Neuronal stem cell (in vitro differentiated cells): ENCODE data around the gene NUP214.

Experiments used
- DNase-seq: peaks from one replicate; pipeline ENCODE4 v3.0.0-alpha.2; 2013; ENCODE audit warnings: low spot score
- H2AFZ ChIP-seq: one replicate; pipeline ENCODE4 v1.6.1; 2013; ENCODE audit warnings: mild to moderate bottlenecking, low read length, inconsistent platforms
- H2AK5ac ChIP-seq: 2 replicates; pipeline ENCODE4 v1.6.1; 2013; ENCODE audit warnings: low read depth, mild to moderate bottlenecking, inconsistent platforms, low read length, moderate library complexity, mixed read lengths
- H2BK120ac ChIP-seq: 2 replicates; pipeline ENCODE4 v1.6.1; 2013; ENCODE audit warnings: low read depth, mild to moderate bottlenecking, inconsistent platforms, low read length, moderate library complexity, mixed read lengths
- H2BK12ac ChIP-seq: one replicate; pipeline ENCODE4 v1.6.1; 2013; ENCODE audit warnings: low read length, inconsistent platforms
- H2BK15ac ChIP-seq: 2 replicates; pipeline ENCODE4 v1.6.1; 2013; ENCODE audit warnings: mild to moderate bottlenecking, low read length, inconsistent platforms, mixed read lengths
- H2BK5ac ChIP-seq: one replicate; pipeline ENCODE4 v1.6.1; 2013; ENCODE audit warnings: inconsistent platforms, mild to moderate bottlenecking, low read length, moderate library complexity
- H3K14ac ChIP-seq: one replicate; pipeline ENCODE4 v1.6.1; 2013; ENCODE audit warnings: low read length, inconsistent platforms
- H3K18ac ChIP-seq: 2 replicates; pipeline ENCODE4 v1.6.1; 2013; ENCODE audit warnings: low read length, inconsistent platforms
- H3K23ac ChIP-seq: 2 replicates; pipeline ENCODE4 v1.6.1; 2013; ENCODE audit warnings: low read depth, mild to moderate bottlenecking, mixed read lengths, low read length, inconsistent platforms; ENCODE audit not compliant: poor library complexity
- H3K27ac ChIP-seq: replicated peaks from 3 replicates; pipeline ENCODE4 v1.5.1; 2013; ENCODE audit warnings: low read length, inconsistent platforms
- H3K27me3 ChIP-seq, 3 experiments: 2 replicates each; pipeline ENCODE4 v1.6.1; 2013; ENCODE audit warnings: low read length in 3 of 3, mild to moderate bottlenecking in 2 of 3, inconsistent platforms in 1 of 3, low read depth in 1 of 3, mixed read lengths in 1 of 3, moderate library complexity in 1 of 3; ENCODE audit not compliant: control insufficient read depth in 3 of 3, insufficient read depth in 3 of 3
- H3K36me3 ChIP-seq, 2 donors: replicated peaks in 1 of 2; 2 replicates each; pipeline ENCODE4 v1.6.1; 2013; ENCODE audit warnings: low read length in 2 of 2; ENCODE audit not compliant: control insufficient read depth in 2 of 2, insufficient read depth in 2 of 2
- H3K4ac ChIP-seq: 2 replicates; pipeline ENCODE4 v1.6.1; 2013; ENCODE audit warnings: inconsistent platforms, mild to moderate bottlenecking, low read length, moderate library complexity
- H3K4me1 ChIP-seq, 2 donors: 1 replicate in 1 of 2; 2 replicates in 1 of 2; pipeline ENCODE4 v1.6.1; 2013; ENCODE audit warnings: low read length in 2 of 2, low read depth in 1 of 2; ENCODE audit not compliant: control insufficient read depth in 2 of 2, insufficient read depth in 1 of 2
- H3K4me2 ChIP-seq: one replicate; pipeline ENCODE4 v1.6.1; 2013; ENCODE audit warnings: mild to moderate bottlenecking, low read length, inconsistent platforms; ENCODE audit not compliant: insufficient read depth, poor library complexity, severe bottlenecking
- H3K4me3 ChIP-seq, 2 donors: 2 replicates each; pipeline ENCODE4 v1.5.1; 2013; ENCODE audit warnings: low read length in 2 of 2, mild to moderate bottlenecking in 2 of 2, inconsistent platforms in 1 of 2, moderate library complexity in 1 of 2
- H3K79me1 ChIP-seq: one replicate; pipeline ENCODE4 v1.6.1; 2013; ENCODE audit warnings: low read depth, mild to moderate bottlenecking, inconsistent platforms, low read length, moderate library complexity
- H3K9ac ChIP-seq: one replicate; pipeline ENCODE4 v1.6.1; 2013; ENCODE audit warnings: mild to moderate bottlenecking, low read depth, low read length, inconsistent platforms; ENCODE audit not compliant: poor library complexity
- H3K9me3 ChIP-seq, 2 donors: replicated peaks in 1 of 2; 2 replicates each; pipeline versions ENCODE3 to v1.6.1; 2013; ENCODE audit warnings: low read length in 2 of 2, mild to moderate bottlenecking in 2 of 2, inconsistent platforms in 1 of 2, low read depth in 1 of 2, mixed read lengths in 1 of 2, moderate library complexity in 1 of 2; ENCODE audit not compliant: control insufficient read depth in 2 of 2, insufficient read depth in 1 of 2
- H4K8ac ChIP-seq: one replicate; pipeline ENCODE4 v1.6.1; 2013; ENCODE audit warnings: low read depth, mild to moderate bottlenecking, inconsistent platforms, low read length, moderate library complexity
- H4K91ac ChIP-seq: one replicate; pipeline ENCODE4 v1.6.1; 2013; ENCODE audit warnings: low read length, low read depth, mild to moderate bottlenecking, inconsistent platforms; ENCODE audit not compliant: poor library complexity
- WGBS, 2 donors: extraction: QIAGEN DNeasy Blood & Tissue Kit; methylation state at CpG; one replicate each; pipeline ENCODE4 v1.1.7; 2013; ENCODE audit warnings: missing lambda C conversion rate in 2 of 2, mixed read lengths in 1 of 2; ENCODE audit not compliant: insufficient read length in 2 of 2, insufficient replicate concordance in 1 of 2; ENCODE audit errors: extremely low coverage in 2 of 2; 5-methylcytosine and 5-hydroxymethylcytosine counted together

NUP214 gene

GRCh38 chr9:131179561-131180219 lies 54.3 kb downstream of the NUP214 start:
- Histone ChIP-seq H3K36me3 (peaks cover 15 to 90% of the 10 kb centered on the region in 2 donors), H4K91ac (no peak overlapping the region), H3K18ac (no peak overlapping the region), H3K4me2 (no peak overlapping the region), H2AK5ac (no peak overlapping the region), H3K79me1 (no peaks in the 10 kb centered on the region), H3K4me1 (peaks cover 0 to 5% of the 10 kb centered on the region in 2 donors), H3K23ac (peak overlapping the region; percentile 69), H2BK120ac (no peak overlapping the region), H3K4ac (no peak overlapping the region), H4K8ac (no peak overlapping the region), H2AFZ (no peak overlapping the region), H3K9me3 (no peaks in the 10 kb centered on the region), H3K4me3 (no peak overlapping the region), H2BK15ac (no peak overlapping the region), H3K14ac (no peak overlapping the region), H3K9ac (no peak overlapping the region), H3K27ac (no peak overlapping the region), H2BK5ac (no peak overlapping the region), H2BK12ac (no peak overlapping the region), H3K27me3 (no peaks in the 10 kb centered on the region)
- DNase-seq: no peak
- WGBS, 2 donors: no CpG with 5 or more reads among the region's 4 CpGs

GRCh38 chr9:131180454-131180853 lies 55.1 kb downstream of the NUP214 start:
- H3K36me3 ChIP-seq: peaks cover 11 to 90% of the 10 kb centered on the region in 2 donors
- H2AFZ ChIP-seq: no peak overlapping the region
- no peak overlapping the region for H3K9ac ChIP-seq
- no peak overlapping the region for H2BK12ac ChIP-seq
- H3K4me1 ChIP-seq: peaks cover 0 to 5% of the 10 kb centered on the region in 2 donors
- no peak overlapping the region for H4K8ac ChIP-seq
- H2BK120ac ChIP-seq: no peak overlapping the region
- no peak overlapping the region for H3K14ac ChIP-seq
- H3K4ac ChIP-seq: no peak overlapping the region
- H3K9me3 ChIP-seq: no peaks in the 10 kb centered on the region
- no peak overlapping the region for H2BK15ac ChIP-seq
- no peak for DNase-seq
- WGBS, 2 donors: no CpG with 5 or more reads among the region's 6 CpGs
- no peak overlapping the region for H4K91ac ChIP-seq
- no peak overlapping the region for H2BK5ac ChIP-seq
- no peak overlapping the region for H3K4me2 ChIP-seq
- H3K4me3 ChIP-seq: no peak overlapping the region
- H3K27ac ChIP-seq: no peak overlapping the region
- H3K23ac ChIP-seq: no peak overlapping the region
- H3K18ac ChIP-seq: no peak overlapping the region
- H2AK5ac ChIP-seq: no peak overlapping the region
- H3K79me1 ChIP-seq: no peaks in the 10 kb centered on the region
- H3K27me3 ChIP-seq: no peaks in the 10 kb centered on the region

GRCh38 chr9:131181091-131181681 lies 55.8 kb downstream of the NUP214 start:
- DNase-seq: no peak
- Histone ChIP-seq H3K27ac (no peak overlapping the region), H2BK15ac (no peak overlapping the region), H3K4me2 (no peak overlapping the region), H2BK120ac (no peak overlapping the region), H3K4me3 (no peak overlapping the region), H3K4me1 (peaks cover 0 to 5% of the 10 kb centered on the region in 2 donors), H3K79me1 (no peaks in the 10 kb centered on the region), H3K9ac (no peak overlapping the region), H4K91ac (no peak overlapping the region), H2AFZ (no peak overlapping the region), H3K27me3 (no peaks in the 10 kb centered on the region), H2BK12ac (no peak overlapping the region), H3K23ac (no peak overlapping the region), H4K8ac (no peak overlapping the region), H3K36me3 (peaks cover 10 to 89% of the 10 kb centered on the region in 2 donors), H2AK5ac (no peak overlapping the region), H3K14ac (no peak overlapping the region), H3K4ac (no peak overlapping the region), H3K9me3 (no peaks in the 10 kb centered on the region), H2BK5ac (no peak overlapping the region), H3K18ac (no peak overlapping the region)
- no CpG with 5 or more reads among the region's 6 CpGs for WGBS, 2 donors

GRCh38 chr9:131185924-131186323 lies 60.5 kb downstream of the NUP214 start:
- Histone ChIP-seq H3K27ac (no peak overlapping the region), H3K4ac (no peak overlapping the region), H3K9me3 (no peaks in the 10 kb centered on the region), H2BK5ac (no peak overlapping the region), H4K8ac (no peak overlapping the region), H3K79me1 (peaks cover 2% of the 10 kb centered on the region), H2AFZ (no peak overlapping the region), H3K23ac (no peak overlapping the region), H2BK12ac (no peak overlapping the region), H2AK5ac (no peak overlapping the region), H2BK15ac (no peak overlapping the region), H3K36me3 (peaks cover 10 to 88% of the 10 kb centered on the region in 2 donors), H3K4me2 (no peak overlapping the region), H3K18ac (no peak overlapping the region), H3K14ac (no peak overlapping the region), H4K91ac (no peak overlapping the region), H3K4me3 (no peak overlapping the region), H3K27me3 (no peaks in the 10 kb centered on the region), H3K4me1 (peaks cover 2 to 20% of the 10 kb centered on the region in 2 donors), H3K9ac (no peak overlapping the region), H2BK120ac (no peak overlapping the region)
- WGBS, 2 donors: no CpG with 5 or more reads among the region's 3 CpGs
- no peak for DNase-seq
